HG03196 (cell line): ENCODE measurements around the gene EYS.
"Not testable (repeated sequence)": the region's sequence is repeated elsewhere in the genome, so short reads cannot be mapped to it uniquely, and the experiment has no call there.

Experiments used
- ATAC-seq: cut with Tn5 transposase; IDR thresholded peaks from one replicate; pipeline ENCODE4 v1.9.1; 2021; ENCODE audit not compliant: unreplicated experiment

Gene EYS

GRCh38 chr6:64012351-64013001 is 1694.5 kb downstream of the EYS start:
- no peak for ATAC-seq

- no peak for ATAC-seq
Observed at GRCh38 chr6:64010666-64011065, 1696.4 kb downstream of the EYS start.

GRCh38 chr6:64010010-64010409 is 1697.0 kb downstream of the EYS start:
- no peak for ATAC-seq

- no peak for ATAC-seq
Observed at GRCh38 chr6:64006246-64006645, 1700.8 kb downstream of the EYS start.

GRCh38 chr6:64000818-64001491 is 1706.1 kb downstream of the EYS start:
- ATAC-seq = no peak

GRCh38 chr6:63999613-64000012 is 1707.4 kb downstream of the EYS start:
- ATAC-seq = no peak

- ATAC-seq = no peak
Observed at GRCh38 chr6:63998991-63999390, 1708.0 kb downstream of the EYS start.

- no peak for ATAC-seq
Observed at GRCh38 chr6:63997734-63998133, 1709.3 kb downstream of the EYS start.

- ATAC-seq = no peak
Observed at GRCh38 chr6:63997221-63997620, 1709.8 kb downstream of the EYS start.

- ATAC-seq = no peak
Observed at GRCh38 chr6:63985223-63985622, 1721.8 kb downstream of the EYS start.

- no peak for ATAC-seq
Observed at GRCh38 chr6:63975699-63976098, 1731.3 kb downstream of the EYS start.

GRCh38 chr6:63968650-63969049 is 1738.4 kb downstream of the EYS start:
- no peak for ATAC-seq

- ATAC-seq = no peak
Observed at GRCh38 chr6:63964366-63964765, 1742.7 kb downstream of the EYS start.

- no peak for ATAC-seq
Observed at GRCh38 chr6:63963769-63964315, 1743.2 kb downstream of the EYS start.

GRCh38 chr6:63953336-63954021 is 1753.5 kb downstream of the EYS start:
- ATAC-seq = not testable (repeated sequence)

- no peak for ATAC-seq
Observed at GRCh38 chr6:63947792-63948529, 1759.1 kb downstream of the EYS start.

- ATAC-seq = no peak
Observed at GRCh38 chr6:63945987-63946386, 1761.0 kb downstream of the EYS start.

- ATAC-seq = no peak
Observed at GRCh38 chr6:63943826-63944225, 1763.2 kb downstream of the EYS start.

- no peak for ATAC-seq
Observed at GRCh38 chr6:63941747-63942470, 1765.1 kb downstream of the EYS start.

- ATAC-seq = no peak
Observed at GRCh38 chr6:63940056-63940455, 1767.0 kb downstream of the EYS start.

GRCh38 chr6:63936399-63936798 is 1770.6 kb downstream of the EYS start:
- no peak for ATAC-seq
